Measurements from ENCODE around the gene FAM13A. TPM values are rescaled to one million over a fixed set of nuclear protein-coding genes. Genes with fewer than 3 reads are reported as not detected.
"Not testable (repeated sequence)": the region's sequence is repeated elsewhere in the genome, so short reads cannot be mapped to it uniquely, and the experiment has no call there.

Gene FAM13A
- total RNA-seq, 2 donors from 2014 or later: 10.1 to 24.9 TPM

DNA sequence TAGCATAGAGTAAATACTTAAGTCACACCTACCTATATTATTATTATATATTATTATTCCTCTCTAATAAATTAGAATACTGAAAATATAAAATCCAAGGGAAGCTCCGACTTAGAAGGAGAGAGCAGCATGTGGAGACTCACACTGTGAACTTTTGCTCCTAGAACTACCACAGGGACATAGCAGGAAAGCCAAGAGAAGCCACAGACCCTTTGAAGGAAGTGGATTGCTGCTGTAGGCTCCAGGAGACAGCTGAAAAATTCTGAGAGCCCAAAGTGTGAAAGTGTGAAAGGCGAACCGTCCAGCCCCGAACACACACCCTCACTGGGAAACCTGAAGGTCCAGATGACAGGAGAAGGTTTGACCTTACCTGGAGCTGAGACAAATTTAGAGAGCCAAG is 177.0 kb downstream of the FAM13A start:
- intact Hi-C loops (cut with DNase I): no loop called here
- DNase-seq (no peak), ATAC-seq (no peak)

DNA sequence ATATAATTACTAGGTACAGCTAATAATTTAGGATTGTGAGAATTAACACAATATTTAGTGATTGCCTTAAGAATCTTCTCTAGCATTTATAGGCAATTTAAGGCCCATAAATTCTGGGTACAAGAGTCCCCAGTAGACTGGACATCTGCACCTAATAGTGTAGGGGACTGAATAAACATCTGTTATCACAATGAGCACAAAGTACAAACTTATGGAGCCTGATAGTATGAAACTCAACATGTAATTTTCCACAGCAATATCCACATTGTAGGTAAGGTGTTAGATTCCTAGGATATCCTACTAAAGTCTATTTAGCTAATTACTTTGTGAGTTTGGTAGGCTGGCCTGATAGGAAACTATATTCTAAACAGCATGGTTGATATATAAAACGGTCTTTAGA is 178.3 kb downstream of the FAM13A start:
- DNase-seq (no peak), ATAC-seq (no peak)
- intact Hi-C loops (cut with DNase I): no loop called here

DNA sequence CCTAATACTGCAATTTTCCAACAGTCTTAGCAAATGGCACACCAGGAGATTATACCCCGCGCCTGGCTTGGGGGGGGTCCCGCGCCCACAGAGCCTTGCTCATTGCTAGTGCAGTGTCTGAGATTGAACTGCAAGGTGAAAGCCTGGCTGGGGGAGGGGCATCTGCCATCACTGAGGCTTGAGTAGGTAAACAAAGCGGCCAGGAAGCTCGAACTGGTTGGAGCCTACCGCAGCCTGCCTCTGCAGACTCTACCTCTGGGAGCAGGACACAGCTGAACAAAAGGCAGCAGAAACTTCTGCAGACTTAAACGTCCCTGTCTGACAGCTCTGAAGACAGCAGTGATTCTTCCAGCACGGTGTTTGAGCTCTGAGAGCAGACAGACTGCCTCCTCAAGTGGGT is 186.6 kb downstream of the FAM13A start:
- ATAC-seq (no peak), DNase-seq (no peak)
- intact Hi-C loops (cut with DNase I): no loop called here

DNA sequence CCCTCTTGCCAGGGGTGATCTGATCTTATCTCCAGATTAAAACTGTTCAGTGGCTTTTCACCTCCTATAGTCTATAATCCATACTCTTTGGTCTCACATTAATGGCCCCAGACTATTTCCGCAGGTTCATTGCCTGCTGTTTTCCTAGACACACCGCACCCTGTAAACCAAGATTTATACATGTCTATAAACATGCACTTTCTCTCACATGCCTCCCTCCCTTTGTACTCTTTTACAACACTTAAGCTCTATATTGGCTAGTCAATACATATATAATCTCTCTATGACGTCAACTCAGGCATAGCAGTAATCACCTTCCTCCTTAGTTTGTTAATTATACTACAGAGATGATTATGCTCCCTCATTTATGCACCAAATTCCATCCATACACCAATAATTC is 188.5 kb downstream of the FAM13A start:
- intact Hi-C loops (cut with DNase I): no loop called here
- ATAC-seq (no peak), DNase-seq (no peak)

DNA sequence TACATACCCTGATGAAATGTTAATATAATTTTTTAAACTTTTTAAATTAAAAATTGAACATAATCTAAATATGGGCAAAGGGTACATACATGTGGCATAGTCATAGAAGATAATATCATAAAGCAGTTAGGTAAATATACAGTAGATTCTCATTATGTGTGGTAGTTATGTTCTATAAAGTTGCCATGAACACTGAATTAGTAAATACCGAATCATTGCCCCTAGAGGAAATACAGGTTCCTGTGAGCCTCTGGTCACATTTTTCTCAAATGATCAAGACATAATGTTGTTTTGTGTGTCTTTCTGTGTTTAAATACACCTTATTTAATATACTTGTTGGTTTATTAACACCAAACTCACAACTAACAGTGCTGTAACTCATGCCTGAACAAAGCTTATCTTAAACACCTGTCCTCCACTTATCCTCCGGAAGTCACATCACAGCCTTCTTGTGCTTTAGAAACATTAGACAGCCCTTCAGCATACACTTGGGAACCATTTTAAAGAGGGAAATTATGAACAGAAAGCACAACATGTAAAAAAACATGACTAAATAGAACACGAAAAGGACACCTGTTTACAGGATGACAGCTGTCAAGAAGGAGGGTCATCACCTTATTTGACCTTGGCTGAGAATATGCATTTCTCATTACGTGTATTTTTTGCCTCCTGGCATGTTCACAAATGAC is 190.0 kb downstream of the FAM13A start:
- ATAC-seq: no peak
- intact Hi-C loops (cut with DNase I): no loop called here
- DNase-seq: no peak

DNA sequence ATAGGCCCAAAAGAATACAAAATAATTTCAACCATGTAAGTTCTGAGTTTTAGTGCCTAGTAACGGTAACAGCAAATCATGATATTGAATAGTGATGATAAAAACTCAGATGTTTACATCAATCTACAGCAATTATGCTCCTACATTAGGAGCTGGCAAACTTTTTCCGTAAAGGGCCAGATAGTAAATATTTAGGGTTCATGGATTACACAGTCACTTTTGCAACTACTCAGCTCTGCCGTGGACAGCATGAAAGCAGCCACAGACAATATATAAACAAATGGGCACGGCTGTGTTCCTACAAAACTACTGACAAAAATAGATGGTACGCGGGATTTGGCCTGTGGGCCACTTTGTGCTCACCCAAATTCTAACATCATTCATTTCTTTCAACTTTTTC is 191.5 kb downstream of the FAM13A start:
- intact Hi-C loops (cut with DNase I): no loop called here

DNA sequence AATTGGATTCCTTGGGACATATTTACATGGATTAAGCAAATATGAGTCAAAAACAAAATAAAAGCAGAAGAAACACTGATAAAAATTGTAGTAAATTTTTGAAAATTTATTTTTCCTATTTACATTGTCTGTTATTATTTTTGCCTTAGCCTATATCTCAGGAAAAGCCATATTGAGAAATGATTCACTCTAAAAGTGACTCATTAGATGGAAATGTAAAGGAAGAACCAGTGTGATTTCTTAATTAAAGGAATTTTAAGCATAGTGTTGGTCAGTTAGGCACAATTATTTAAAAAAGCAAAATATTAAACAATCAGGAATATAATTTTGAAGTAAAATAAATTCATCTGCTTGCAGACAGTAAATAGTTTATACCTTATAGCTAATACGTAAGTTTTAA is 191.9 kb downstream of the FAM13A start:
- DNase-seq: no peak
- ATAC-seq: no peak
- intact Hi-C loops (cut with DNase I): no loop called here

More for the DNA sequence above, 191.5 kb downstream of the FAM13A start:
- no peak for DNase-seq
- no peak for ATAC-seq

DNA sequence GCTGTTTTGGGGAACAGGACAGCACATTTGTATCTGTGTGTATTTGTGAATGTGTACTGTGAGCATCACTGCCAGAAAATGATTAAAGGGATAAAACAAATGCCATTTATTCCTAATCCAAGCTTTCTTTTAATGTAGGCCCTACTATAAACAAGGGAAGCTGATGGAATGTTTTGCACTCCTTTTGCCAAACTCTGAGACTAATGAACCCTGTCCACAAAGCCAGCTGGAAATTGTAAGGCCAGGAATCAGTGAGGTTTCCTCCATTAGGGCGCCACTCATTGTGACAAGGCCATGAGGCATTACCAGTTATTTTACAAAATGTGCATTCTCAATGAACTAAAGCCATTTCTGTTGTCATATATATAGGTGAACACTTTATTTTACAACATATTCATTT is 196.4 kb downstream of the FAM13A start:
- ATAC-seq (peak in 1 of 2 donors; percentile 28), DNase-seq (no peak)
- intact Hi-C loops (cut with DNase I): no loop called here

DNA sequence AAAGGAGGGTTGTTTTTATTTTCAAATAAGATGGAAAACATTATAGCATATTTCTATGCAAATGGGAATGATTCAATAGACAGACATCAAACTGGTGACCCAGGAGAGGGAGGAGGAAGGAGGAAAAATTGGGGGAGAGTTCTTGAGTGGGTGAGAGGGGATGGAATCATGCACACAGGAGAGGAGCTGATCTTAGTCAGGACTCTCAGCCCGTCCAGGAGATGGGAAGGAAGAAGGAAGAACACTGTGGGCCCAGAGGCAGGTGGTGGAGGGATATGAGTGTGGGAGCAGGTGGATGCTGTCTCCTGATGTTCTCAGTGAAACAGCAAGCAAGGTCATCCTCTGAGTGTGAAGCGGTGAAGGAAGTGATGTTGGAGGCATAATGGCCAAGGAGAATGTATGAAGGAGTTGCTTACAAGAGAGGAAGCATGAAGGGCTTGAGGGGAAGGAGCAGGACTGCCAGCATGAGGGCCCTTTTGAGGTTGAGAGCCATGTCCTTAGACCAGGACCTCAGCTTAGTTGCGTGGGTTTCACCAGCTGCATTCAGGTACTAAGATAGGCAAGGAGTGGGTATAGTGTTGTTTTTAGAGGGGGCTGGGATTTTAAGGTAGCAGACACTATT is 197.7 kb downstream of the FAM13A start:
- ATAC-seq (peak in 1 of 2 donors; percentile 38), DNase-seq (no peak)
- intact Hi-C loops (cut with DNase I): no loop called here

DNA sequence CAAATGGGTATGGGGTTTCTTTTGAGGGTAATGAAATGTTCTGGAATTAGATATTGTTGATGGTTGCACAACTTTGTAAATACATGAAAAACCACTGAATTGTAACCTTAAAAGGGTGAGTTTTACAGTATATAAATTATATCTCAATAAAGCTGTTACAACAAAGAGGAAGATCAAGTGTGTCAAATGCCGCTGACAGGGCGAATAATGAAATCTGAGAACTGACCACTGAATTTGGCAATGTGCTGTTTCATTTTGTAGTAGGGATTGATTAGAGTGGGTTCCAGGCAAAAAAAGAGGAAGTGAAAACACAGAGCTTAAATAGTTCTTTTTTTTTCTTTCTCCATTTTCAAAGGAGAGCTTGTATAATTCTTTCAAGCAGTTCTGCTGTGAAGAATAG is 198.2 kb downstream of the FAM13A start:
- ATAC-seq: peak; percentile 38 to 75
- intact Hi-C loops (cut with DNase I): no loop called here
- no peak for DNase-seq

DNA sequence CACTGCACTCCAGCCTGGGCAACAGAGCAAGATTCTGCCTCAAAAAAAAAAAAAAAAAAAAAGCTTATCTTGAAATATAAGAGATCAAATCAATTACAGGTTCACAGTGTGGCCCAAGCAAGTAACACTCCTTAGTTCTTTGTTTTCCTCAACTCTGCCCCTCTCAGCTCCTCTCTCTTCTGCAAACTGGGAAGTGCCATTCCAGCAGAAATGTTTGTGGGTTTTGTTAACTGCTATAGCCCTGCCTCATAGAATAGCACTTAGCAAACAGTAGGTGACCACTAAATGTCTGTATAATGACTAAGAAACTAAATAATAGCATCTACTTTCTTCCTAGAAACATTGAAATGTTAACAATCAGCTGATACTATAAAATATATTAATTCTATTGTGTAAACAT is 199.4 kb downstream of the FAM13A start:
- intact Hi-C loops (cut with DNase I): no loop called here
- ATAC-seq: peak in 1 of 2 donors; percentile 44
- no peak for DNase-seq

DNA sequence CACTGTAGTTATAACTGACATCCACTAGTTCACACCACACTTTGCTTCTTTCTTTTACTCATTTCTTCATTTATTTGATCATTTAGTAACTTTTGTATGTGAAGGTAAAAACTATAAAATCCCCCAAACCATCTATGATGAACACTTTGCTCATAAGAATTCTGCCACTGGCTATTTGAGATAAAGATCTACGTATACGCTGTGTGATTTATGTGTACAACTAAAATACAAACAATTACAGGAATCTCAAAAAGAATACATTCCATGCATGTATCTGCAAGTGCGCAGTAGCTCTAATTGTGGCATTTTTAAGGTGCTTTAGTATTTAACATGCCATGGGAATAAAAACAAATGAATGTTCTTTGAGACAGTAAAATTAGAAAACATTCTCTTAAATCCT is 202.5 kb downstream of the FAM13A start:
- intact Hi-C loops (cut with DNase I): no loop called here
- DNase-seq (no peak), ATAC-seq (no peak)

DNA sequence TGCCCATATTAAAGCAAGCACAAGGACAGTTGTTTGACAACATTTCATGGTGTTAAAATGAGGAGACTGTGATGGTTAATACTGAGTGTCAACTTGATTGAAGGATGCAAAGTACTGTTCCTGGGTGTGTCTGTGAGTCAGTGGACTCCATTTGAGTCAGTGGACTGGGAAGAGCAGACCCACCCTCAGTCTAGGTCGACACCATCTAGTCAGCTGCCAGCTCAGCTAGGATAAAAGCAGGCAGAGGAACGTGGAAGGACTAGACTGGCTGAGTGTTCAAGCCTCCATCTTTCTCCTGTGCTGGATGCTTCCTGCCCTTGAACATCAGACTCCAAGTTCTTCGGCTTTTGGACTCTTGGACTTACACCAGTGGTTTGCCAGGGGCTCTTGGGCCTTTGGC is 203.4 kb downstream of the FAM13A start:
- intact Hi-C loops (cut with DNase I); DNase-seq; ATAC-seq: not testable (repeated sequence)

DNA sequence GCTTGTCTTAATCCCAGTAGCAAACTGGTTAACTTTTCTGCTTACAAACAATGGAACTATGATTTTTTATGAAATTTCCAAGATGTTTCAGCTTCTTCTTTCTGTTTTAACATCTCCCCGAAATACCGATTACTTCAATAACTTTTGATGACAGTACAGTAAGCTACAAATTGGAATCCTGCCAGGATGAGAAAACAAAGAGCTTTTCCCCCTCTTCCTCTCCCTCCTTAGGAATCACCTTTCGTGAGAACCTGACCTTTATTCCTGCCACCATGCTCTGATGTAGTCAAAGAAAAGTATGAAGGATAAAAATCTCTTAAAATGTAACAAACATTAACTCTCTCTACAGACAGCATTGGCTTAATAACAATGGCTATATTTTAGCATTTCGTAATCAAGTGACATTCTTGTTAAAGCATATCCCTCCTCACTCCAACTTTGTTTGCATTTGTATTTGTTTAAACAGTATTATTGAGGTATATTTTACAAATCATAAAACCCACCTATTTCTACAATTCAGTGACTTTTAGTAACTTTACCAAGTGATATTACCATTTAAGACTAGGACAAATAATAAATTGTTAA is 210.7 kb downstream of the FAM13A start:
- ATAC-seq (no peak), DNase-seq (no peak)
- intact Hi-C loops (cut with DNase I): no loop called here

DNA sequence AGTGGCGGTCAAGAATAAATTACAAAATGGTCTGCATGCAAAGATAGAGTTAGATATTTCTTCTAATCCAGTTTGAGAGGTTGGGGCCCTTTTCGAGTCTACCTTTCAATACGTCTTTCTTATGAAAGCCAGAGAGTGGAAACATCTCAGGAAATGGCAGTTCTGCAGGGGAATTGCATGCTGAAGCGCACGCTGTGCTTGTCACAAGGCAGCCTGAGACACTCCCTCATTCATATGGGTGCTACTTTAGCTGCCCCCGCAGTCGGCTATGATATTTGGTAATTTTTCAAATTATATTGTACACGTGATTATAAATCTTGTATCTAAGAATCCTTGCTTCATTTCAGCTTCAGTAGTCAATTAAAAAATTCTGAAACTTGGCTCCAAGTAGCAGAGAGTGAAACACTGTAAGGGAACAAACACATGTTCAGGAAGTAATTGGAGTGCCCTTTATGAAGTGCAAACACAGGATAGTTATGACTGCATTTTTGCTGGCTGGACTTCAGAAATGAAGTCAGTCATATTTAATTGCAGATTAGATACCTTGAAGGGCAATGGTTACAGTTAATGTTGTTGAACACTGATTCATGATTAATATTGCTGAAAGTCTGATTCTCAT is 213.8 kb downstream of the FAM13A start:
- intact Hi-C loops (cut with DNase I): no loop called here
- ATAC-seq (peak in 1 of 2 donors; percentile 38), DNase-seq (no peak)

DNA sequence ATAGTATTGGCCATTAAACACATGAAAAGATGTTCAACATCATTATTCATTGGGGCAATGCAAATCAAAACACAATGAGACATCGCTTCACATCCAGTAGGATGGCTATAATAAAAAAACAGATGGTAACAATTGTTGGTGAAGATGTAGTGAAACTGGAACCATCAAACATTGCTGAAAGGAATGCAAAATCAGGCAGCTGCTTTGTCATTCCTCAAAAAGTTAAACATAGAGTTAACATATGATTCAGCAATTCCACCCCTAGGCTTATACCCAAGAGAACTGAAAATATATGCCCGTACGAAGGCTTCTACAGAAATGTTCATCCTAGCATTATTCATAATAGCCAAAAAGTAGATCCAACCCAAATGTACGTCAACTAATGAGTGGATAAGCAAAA is 215.3 kb downstream of the FAM13A start:
- DNase-seq (no peak), ATAC-seq (no peak)
- intact Hi-C loops (cut with DNase I): no loop called here

DNA sequence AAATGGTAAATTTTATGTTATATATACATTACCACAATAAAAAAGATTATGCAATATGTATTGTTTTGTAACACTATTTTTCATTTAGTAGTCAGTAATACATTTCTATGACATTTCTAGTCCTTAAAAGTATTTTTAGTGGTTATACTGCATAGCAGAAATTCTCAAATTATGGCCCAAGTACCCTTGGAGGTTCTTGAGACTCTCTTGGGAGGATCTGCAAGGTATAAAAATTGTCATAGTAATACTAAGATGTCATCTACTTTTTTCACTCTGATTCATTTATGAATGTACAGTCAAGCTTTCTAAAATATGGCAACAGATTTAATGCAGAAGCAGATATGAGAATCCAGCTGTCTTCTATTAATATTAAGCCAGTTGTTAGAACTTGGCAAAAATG is 220.8 kb downstream of the FAM13A start:
- intact Hi-C loops (cut with DNase I): no loop called here
- no peak for ATAC-seq
- no peak for DNase-seq

DNA sequence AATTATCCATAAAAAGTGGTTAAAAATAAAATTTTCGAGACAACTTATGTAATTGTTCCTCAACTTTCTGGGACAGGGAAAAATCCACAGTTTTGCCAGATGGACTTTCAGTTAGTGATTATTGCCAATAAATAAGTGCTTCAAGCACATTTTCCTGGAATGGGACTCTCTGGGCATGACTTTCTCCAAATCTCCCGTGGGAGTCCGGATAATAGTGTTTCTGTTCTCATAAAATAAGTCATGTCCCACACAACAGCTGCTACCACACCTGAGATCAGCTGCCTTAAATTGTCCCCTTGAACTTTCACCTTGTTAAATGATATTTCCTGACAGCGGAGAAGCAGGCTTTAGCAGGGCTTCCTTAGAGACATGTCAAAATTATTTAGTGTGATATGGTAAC is 226.0 kb downstream of the FAM13A start:
- ATAC-seq: no peak
- intact Hi-C loops (cut with DNase I): no loop called here
- no peak for DNase-seq

DNA sequence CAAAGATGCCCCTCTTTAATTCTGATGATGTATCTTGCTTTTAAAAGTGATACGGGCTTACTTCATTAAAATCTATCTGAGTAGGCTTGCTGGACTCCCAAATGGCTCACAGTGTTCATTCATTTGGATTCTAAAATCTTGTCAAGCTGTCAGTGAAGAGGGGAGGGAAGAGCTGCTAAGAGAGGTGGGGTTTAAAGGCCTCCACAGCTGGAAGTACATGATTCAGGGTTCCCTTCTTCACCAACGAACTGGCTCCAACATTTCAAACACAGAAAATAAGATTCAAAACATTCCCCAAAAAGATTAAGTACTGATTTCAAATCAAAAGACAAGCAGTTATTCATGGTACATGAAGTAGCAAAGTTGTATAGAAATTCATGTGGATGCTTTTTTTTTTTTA is 226.4 kb downstream of the FAM13A start:
- intact Hi-C loops (cut with DNase I): no loop called here
- ATAC-seq (no peak), DNase-seq (no peak)

DNA sequence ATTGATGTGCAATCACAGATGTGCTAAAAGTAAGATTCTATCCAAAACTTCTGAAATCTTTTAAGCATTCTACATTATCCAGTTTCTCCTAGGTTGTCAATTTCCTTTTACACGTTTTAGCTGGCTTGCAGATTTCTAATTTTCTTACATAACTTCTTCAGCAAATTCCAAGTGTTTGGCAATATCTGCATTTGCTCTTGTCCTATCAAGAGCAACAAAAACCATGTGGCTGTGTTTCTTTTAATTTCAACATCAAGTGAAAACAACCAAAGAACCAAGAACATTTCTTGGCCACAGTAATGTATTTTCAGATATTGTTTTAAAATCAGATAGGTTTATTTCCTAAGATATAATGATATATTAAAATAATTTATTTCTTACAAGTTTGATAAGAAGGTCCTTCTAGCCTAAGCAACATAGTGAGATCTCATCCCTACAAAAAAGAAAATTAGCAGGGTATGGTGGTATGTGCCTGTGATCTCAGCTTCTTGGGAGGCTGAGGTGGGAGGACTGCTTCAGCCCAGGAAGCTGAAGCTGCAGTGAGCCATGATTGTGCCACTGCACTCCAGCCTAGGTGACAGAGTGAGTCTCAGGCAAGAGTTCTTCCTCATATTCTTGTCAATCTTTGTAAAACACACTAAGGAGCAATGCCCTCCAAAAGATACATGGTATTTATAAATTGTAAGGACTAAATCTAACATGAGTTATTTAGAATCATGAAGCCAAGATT is 228.0 kb downstream of the FAM13A start:
- intact Hi-C loops (cut with DNase I): no loop called here
- ATAC-seq (peak in 1 of 2 donors; percentile 50), DNase-seq (no peak)

Measured in left cardiac atrium (tissue), 4 donors.